Measurements from ENCODE around the gene ATP8A2. TPM values are rescaled to one million over a fixed set of nuclear protein-coding genes. Genes with fewer than 3 reads are reported as not detected.

The ATP8A2 gene
- 11.9 and 14.9 TPM in 2 replicates for polyA plus RNA-seq
- 44.3 and 60.7 TPM in 2 replicates for polyA minus RNA-seq

DNA sequence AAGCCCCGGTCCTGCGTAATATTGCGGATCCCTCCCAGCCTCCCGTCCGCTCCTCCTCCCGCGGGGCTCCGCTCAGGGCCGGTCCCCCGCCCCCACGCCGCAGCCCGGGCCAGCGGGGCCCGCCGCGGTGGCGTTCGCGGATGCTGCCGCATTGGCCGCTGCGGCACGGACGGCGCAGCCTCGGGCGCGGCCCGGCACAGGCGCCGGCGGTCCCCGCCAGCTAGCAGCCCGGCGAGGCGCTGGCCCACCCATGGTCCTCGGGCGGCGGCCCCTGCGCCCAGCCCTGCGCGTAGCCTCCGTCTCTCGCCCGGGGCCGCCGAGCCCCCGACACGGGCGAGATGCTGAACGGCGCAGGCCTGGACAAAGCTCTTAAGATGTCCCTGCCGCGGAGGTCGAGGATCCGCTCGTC lies at the start of gene ATP8A2:
ATP8A2 (plus strand) TSS at position 100 of the 409 bp plus-strand sequence; CDS start at position 339, 239 bp downstream.
- Histone ChIP-seq H3F3A (ENCODE audit: insufficient read depth, low read length, poor library complexity, severe bottlenecking) (no peaks in the 10 kb centered on the region), H3K4me2 (ENCODE audit: low read length) (peak within 1 kb of the TSS; percentile 55), H3K4me3 (ENCODE audit: low read length) (peak within 1 kb of the TSS; percentile 81), H3K36me3 (ENCODE audit: insufficient read depth, low read length) (no peaks in the 10 kb centered on the region), H3K9me3 (ENCODE audit: low read length) (no peaks in the 10 kb centered on the region), H3K9me2 (ENCODE audit: insufficient read depth, low read length) (no peaks in the 10 kb centered on the region), H3K79me2 (replicated peaks; ENCODE audit: insufficient read depth, low read length) (no peaks in the 10 kb centered on the region), H3K9ac (ENCODE audit: low read length) (peak within 1 kb of the TSS; percentile 80), H3K27me3 (ENCODE audit: insufficient read depth, low read depth, low read length) (peaks cover 11% of the 10 kb centered on the region), H3K27ac (ENCODE audit: low read length) (peak within 1 kb of the TSS; percentile 63), H4K20me1 (ENCODE audit: insufficient read depth) (no peaks in the 10 kb centered on the region), H2AFZ (ENCODE audit: low read depth, low read length) (peak within 1 kb of the TSS; percentile 73)
- TF ChIP-seq MXI1 (conservative IDR thresholded peaks at IDR 0.05; ENCODE audit: poor library complexity, severe bottlenecking) (no peak), TAF1 (IDR thresholded peaks at IDR 0.05; ENCODE audit: low read depth) (no peak), RAD21 (conservative IDR thresholded peaks at IDR 0.05) (no peak), EP300 (conservative IDR thresholded peaks at IDR 0.05; ENCODE audit: poor library complexity, severe bottlenecking) (no peak), EZH2 (IDR thresholded peaks at IDR 0.05; ENCODE audit: borderline replicate concordance, insufficient read depth, low read length, poor library complexity, severe bottlenecking) (no peak), POLR2AphosphoS5 (IDR thresholded peaks at IDR 0.05) (no peak), SMC3 (conservative IDR thresholded peaks at IDR 0.05; ENCODE audit: poor library complexity) (no peak)
- TF ChIP-seq, protein P1, sequence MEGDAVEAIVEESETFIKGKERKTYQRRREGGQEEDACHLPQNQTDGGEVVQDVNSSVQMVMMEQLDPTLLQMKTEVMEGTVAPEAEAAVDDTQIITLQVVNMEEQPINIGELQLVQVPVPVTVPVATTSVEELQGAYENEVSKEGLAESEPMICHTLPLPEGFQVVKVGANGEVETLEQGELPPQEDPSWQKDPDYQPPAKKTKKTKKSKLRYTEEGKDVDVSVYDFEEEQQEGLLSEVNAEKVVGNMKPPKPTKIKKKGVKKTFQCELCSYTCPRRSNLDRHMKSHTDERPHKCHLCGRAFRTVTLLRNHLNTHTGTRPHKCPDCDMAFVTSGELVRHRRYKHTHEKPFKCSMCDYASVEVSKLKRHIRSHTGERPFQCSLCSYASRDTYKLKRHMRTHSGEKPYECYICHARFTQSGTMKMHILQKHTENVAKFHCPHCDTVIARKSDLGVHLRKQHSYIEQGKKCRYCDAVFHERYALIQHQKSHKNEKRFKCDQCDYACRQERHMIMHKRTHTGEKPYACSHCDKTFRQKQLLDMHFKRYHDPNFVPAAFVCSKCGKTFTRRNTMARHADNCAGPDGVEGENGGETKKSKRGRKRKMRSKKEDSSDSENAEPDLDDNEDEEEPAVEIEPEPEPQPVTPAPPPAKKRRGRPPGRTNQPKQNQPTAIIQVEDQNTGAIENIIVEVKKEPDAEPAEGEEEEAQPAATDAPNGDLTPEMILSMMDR (IDR thresholded peaks at IDR 0.05; ENCODE audit: poor library complexity, severe bottlenecking) = no peak
- TF ChIP-seq, protein P2, sequence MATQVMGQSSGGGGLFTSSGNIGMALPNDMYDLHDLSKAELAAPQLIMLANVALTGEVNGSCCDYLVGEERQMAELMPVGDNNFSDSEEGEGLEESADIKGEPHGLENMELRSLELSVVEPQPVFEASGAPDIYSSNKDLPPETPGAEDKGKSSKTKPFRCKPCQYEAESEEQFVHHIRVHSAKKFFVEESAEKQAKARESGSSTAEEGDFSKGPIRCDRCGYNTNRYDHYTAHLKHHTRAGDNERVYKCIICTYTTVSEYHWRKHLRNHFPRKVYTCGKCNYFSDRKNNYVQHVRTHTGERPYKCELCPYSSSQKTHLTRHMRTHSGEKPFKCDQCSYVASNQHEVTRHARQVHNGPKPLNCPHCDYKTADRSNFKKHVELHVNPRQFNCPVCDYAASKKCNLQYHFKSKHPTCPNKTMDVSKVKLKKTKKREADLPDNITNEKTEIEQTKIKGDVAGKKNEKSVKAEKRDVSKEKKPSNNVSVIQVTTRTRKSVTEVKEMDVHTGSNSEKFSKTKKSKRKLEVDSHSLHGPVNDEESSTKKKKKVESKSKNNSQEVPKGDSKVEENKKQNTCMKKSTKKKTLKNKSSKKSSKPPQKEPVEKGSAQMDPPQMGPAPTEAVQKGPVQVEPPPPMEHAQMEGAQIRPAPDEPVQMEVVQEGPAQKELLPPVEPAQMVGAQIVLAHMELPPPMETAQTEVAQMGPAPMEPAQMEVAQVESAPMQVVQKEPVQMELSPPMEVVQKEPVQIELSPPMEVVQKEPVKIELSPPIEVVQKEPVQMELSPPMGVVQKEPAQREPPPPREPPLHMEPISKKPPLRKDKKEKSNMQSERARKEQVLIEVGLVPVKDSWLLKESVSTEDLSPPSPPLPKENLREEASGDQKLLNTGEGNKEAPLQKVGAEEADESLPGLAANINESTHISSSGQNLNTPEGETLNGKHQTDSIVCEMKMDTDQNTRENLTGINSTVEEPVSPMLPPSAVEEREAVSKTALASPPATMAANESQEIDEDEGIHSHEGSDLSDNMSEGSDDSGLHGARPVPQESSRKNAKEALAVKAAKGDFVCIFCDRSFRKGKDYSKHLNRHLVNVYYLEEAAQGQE (IDR thresholded peaks at IDR 0.05; ENCODE audit: borderline replicate concordance) = no peak

DNA sequence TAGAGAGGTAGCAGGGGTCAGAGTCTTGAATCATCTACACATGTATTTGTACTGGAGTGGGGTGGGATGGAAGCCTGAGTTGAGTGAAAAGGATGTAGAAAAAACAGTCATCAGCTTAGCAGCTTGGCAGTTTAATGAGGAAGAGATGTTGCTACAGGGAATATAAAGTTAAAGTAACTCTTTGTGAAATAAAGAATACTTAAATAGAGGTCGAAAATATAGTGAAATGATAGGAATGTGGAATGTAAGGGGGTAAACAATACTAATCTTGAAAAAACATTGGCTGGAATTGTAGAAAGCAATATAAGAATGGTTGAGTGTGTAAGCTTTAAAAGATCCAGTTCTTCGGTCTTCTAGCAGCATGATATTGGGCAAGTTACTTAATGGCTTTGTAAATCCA lies 47.7 kb upstream of the ATP8A2 start:
- H3K4me2 ChIP-seq (ENCODE audit: low read length) = no peak overlapping the region
- H3K36me3 ChIP-seq (ENCODE audit: insufficient read depth, low read length) = no peaks in the 10 kb centered on the region
- no peaks in the 10 kb centered on the region for H3F3A ChIP-seq (ENCODE audit: insufficient read depth, low read length, poor library complexity, severe bottlenecking)
- TF ChIP-seq RAD21 (conservative IDR thresholded peaks at IDR 0.05) (no peak), EP300 (conservative IDR thresholded peaks at IDR 0.05; ENCODE audit: poor library complexity, severe bottlenecking) (no peak), TAF1 (IDR thresholded peaks at IDR 0.05; ENCODE audit: low read depth) (no peak), MXI1 (conservative IDR thresholded peaks at IDR 0.05; ENCODE audit: poor library complexity, severe bottlenecking) (no peak), POLR2AphosphoS5 (IDR thresholded peaks at IDR 0.05) (no peak), SMC3 (conservative IDR thresholded peaks at IDR 0.05; ENCODE audit: poor library complexity) (no peak), EZH2 (IDR thresholded peaks at IDR 0.05; ENCODE audit: borderline replicate concordance, insufficient read depth, low read length, poor library complexity, severe bottlenecking) (no peak)
- TF ChIP-seq, protein P2 (IDR thresholded peaks at IDR 0.05; ENCODE audit: borderline replicate concordance) = no peak
- TF ChIP-seq, protein P1 (IDR thresholded peaks at IDR 0.05; ENCODE audit: poor library complexity, severe bottlenecking) = no peak
- no peak overlapping the region for H3K9ac ChIP-seq (ENCODE audit: low read length)
- no peaks in the 10 kb centered on the region for H3K27me3 ChIP-seq (ENCODE audit: insufficient read depth, low read depth, low read length)
- no peaks in the 10 kb centered on the region for H4K20me1 ChIP-seq (ENCODE audit: insufficient read depth)
- H3K79me2 ChIP-seq (replicated peaks; ENCODE audit: insufficient read depth, low read length) = no peaks in the 10 kb centered on the region
- no peaks in the 10 kb centered on the region for H3K9me3 ChIP-seq (ENCODE audit: low read length)
- no peak overlapping the region for H3K27ac ChIP-seq (ENCODE audit: low read length)
- H2AFZ ChIP-seq (ENCODE audit: low read depth, low read length) = no peak overlapping the region
- no peak overlapping the region for H3K4me3 ChIP-seq (ENCODE audit: low read length)
- no peaks in the 10 kb centered on the region for H3K9me2 ChIP-seq (ENCODE audit: insufficient read depth, low read length)
